ENCODE results near the gene FRMD4B. TPM values are rescaled to one million over a fixed set of nuclear protein-coding genes. Genes with fewer than 3 reads are reported as not detected.

FRMD4B gene
- total RNA-seq, 1 donor from 2014 or later = not detected

- Mint-ChIP-seq H3K9me3 (no peaks in the 10 kb centered on the region), H3K4me3 (no peak overlapping the region), H3K4me1 (no peaks in the 10 kb centered on the region), H3K27ac (no peak overlapping the region), H3K36me3 (ENCODE audit: low read depth) (no peaks in the 10 kb centered on the region), H3K27me3 (no peaks in the 10 kb centered on the region)
- DNase-seq = no peak
- ChIA-PET POLR2A (no interaction called here), CTCF (no interaction called here)
- no peak for TF ChIP-seq CTCF (IDR thresholded peaks at IDR 0.05)
- intact Hi-C loops (cut with micrococcal nuclease) = loop anchor here (5.0 kb wide), 1 partner anchor 265 kb away; no protein-coding TSS in a partner anchor
- ATAC-seq (ENCODE audit: low read depth) = no peak
Observed at GRCh38 chr3:69426967-69427304, 41.0 kb upstream of the FRMD4B start.

- intact Hi-C loops (cut with micrococcal nuclease) = loop anchor here (5.0 kb wide), 1 partner anchor 264 kb away; no protein-coding TSS in a partner anchor
- no peak overlapping the region for H3K4me3 Mint-ChIP-seq
- H3K4me1 Mint-ChIP-seq = no peaks in the 10 kb centered on the region
- no peaks in the 10 kb centered on the region for H3K9me3 Mint-ChIP-seq
- no peak overlapping the region for H3K27ac Mint-ChIP-seq
- no peaks in the 10 kb centered on the region for H3K27me3 Mint-ChIP-seq
- H3K36me3 Mint-ChIP-seq (ENCODE audit: low read depth) = no peaks in the 10 kb centered on the region
- CTCF ChIA-PET = no interaction called here
- POLR2A ChIA-PET = no interaction called here
- no peak for TF ChIP-seq CTCF (IDR thresholded peaks at IDR 0.05)
- ATAC-seq (ENCODE audit: low read depth) = no peak
- no peak for DNase-seq
Observed at GRCh38 chr3:69426291-69426966, 40.5 kb upstream of the FRMD4B start.

- Mint-ChIP-seq H3K9me3 (no peaks in the 10 kb centered on the region), H3K4me3 (no peak overlapping the region), H3K27ac (no peak overlapping the region), H3K36me3 (ENCODE audit: low read depth) (no peaks in the 10 kb centered on the region), H3K27me3 (no peaks in the 10 kb centered on the region), H3K4me1 (no peaks in the 10 kb centered on the region)
- no peak for TF ChIP-seq CTCF (IDR thresholded peaks at IDR 0.05)
- ATAC-seq (ENCODE audit: low read depth) (no peak), DNase-seq (no peak)
- ChIA-PET POLR2A (no interaction called here), CTCF (no interaction called here)
- intact Hi-C loops (cut with micrococcal nuclease) = loop anchor here (1.0 to 5.0 kb wide), 2 partner anchors 263 to 304 kb away; no protein-coding TSS in a partner anchor
Observed at GRCh38 chr3:69425249-69425648, 39.4 kb upstream of the FRMD4B start.

GRCh38 chr3:69423463-69424155, 37.7 kb upstream of the FRMD4B start:
- H3K4me1 Mint-ChIP-seq = no peaks in the 10 kb centered on the region
- no peaks in the 10 kb centered on the region for H3K27me3 Mint-ChIP-seq
- no peak for ATAC-seq (ENCODE audit: low read depth)
- no peak for TF ChIP-seq CTCF (IDR thresholded peaks at IDR 0.05)
- ChIA-PET POLR2A (no interaction called here), CTCF (no interaction called here)
- no peak overlapping the region for H3K27ac Mint-ChIP-seq
- H3K4me3 Mint-ChIP-seq = no peak overlapping the region
- intact Hi-C loops (cut with micrococcal nuclease) = no loop called here
- DNase-seq = no peak
- no peaks in the 10 kb centered on the region for H3K36me3 Mint-ChIP-seq (ENCODE audit: low read depth)
- no peaks in the 10 kb centered on the region for H3K9me3 Mint-ChIP-seq

GRCh38 chr3:69422751-69423150, 36.9 kb upstream of the FRMD4B start:
- no peak for DNase-seq
- CTCF ChIA-PET = no interaction called here
- no peaks in the 10 kb centered on the region for H3K36me3 Mint-ChIP-seq (ENCODE audit: low read depth)
- TF ChIP-seq CTCF (IDR thresholded peaks at IDR 0.05) = no peak
- no peak overlapping the region for H3K27ac Mint-ChIP-seq
- POLR2A ChIA-PET = no interaction called here
- intact Hi-C loops (cut with micrococcal nuclease) = no loop called here
- no peak overlapping the region for H3K4me3 Mint-ChIP-seq
- H3K9me3 Mint-ChIP-seq = no peaks in the 10 kb centered on the region
- no peaks in the 10 kb centered on the region for H3K4me1 Mint-ChIP-seq
- ATAC-seq (ENCODE audit: low read depth) = no peak
- H3K27me3 Mint-ChIP-seq = no peaks in the 10 kb centered on the region

Measured in activated B cell treated with CpG ODN at 0.5 μM for 24 hours (primary cell).